Measurements from ENCODE around the gene IQCE.

GRCh38 chr7:2515424-2516193 is 43.2 kb upstream of the IQCE start:
- TF ChIP-seq POLR2A (IDR thresholded peaks at IDR 0.05; ENCODE audit: low read length) (no peak), GATA1 (IDR thresholded peaks at IDR 0.05; ENCODE audit: low read depth, low read length) (no peak)

Measured in erythroblast (primary cell).